ENCODE results near the gene JUND. TPM values are rescaled to one million over a fixed set of nuclear protein-coding genes. Genes with fewer than 3 reads are reported as not detected.

JUND gene
- total and polyA plus RNA-seq, 2 of the 8 experiments (the other 6 are each of a cell fraction or from before 2014, with no cell fraction given), result 54.0 to 77.5 TPM

DNA sequence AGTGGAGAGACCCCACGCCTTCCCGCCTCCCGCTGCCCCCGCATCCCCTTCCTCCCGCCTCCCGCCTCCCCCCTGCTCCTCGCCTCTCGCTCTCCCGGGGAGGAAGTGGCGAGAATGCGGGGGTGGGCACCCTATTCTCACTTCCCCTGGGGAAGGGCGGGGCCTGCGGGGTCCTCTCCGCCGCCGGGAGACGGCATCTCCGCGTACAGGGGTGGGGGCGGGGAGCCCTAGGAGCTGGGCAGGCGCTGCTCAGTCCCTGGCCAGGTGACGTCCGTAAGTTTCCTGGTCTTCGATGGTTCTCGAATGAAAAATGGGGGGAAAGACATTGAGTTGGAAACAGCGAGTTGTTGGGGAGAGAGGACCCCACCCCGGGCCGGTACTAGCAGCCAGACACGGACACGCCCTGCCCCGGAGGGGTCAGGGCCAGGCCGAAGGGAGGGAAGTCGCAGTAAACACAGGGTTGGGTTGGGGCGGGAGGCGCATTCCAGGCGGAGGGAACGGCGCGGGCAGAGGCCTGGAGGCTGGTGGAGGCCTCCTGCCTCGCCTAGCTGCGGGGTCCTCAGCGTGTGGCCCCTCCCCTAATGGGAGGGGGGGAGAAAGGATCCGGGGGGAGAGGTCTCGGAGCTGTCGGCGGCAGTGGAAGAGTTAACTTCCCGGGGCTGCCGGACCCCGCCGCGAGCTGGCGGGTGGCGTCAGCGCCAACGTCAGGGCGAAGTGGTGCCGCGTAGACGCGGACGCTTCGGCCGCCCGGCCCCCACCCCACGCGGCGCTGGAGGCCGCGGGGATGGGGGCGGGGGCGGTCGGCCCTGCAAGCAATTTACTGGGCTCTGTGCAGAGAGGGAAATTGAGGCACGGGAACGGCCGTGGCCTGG, 10.4 kb upstream of the JUND start:
- Histone ChIP-seq H3K4me1 (replicated peaks in 1 of 4; ENCODE audit: control insufficient read depth in 3 of 4, insufficient read depth in 4 of 4, low read length in 3 of 4) (peaks cover 4 to 35% (median 27%) of the 10 kb centered on the region in 4 experiments), H3K36me3 (ENCODE audit: control insufficient read depth in 2 of 4, insufficient read depth in 4 of 4, low read length in 3 of 4) (no peaks in the 10 kb centered on the region; a peak in 1 of 8 replicates), H4K91ac (replicated peaks; ENCODE audit: insufficient read length, low read length) (peak overlapping the region; percentile 98), H3K4ac (replicated peaks; ENCODE audit: insufficient read length, low read depth, low read length) (peak overlapping the region; percentile 85), H3K14ac (ENCODE audit: insufficient read length) (peak overlapping the region; percentile 50), H3K79me1 (ENCODE audit: low read depth, low read length) (no peaks in the 10 kb centered on the region), H2AFZ (ENCODE audit: low read length) (peak overlapping the region; percentile 3; the same call in 1 of the 2 replicates), H2BK120ac (replicated peaks; ENCODE audit: low read depth, low read length) (peak overlapping the region; percentile 88), H4K20me1 (replicated peaks in 1 of 2; ENCODE audit: control insufficient read depth in 1 of 2, insufficient read depth in 2 of 2, low read length in 2 of 2) (peaks cover 0 to 8% of the 10 kb centered on the region in 2 experiments), H3K18ac (ENCODE audit: extremely low read depth, low read length) (peak overlapping the region; percentile 97), H3K4me3 (ENCODE audit: extremely low read depth in 1 of 4, insufficient read depth in 2 of 4, low read depth in 3 of 4, low read length in 4 of 4) (peak overlapping the region; percentile 55 to 75 (median 66)), H2BK15ac (ENCODE audit: low read length) (peak overlapping the region; percentile 95), H3K79me2 (ENCODE audit: control insufficient read depth in 1 of 2, insufficient read depth in 2 of 2, low read length in 2 of 2) (no peaks in the 10 kb centered on the region), H2BK5ac (ENCODE audit: low read depth, low read length) (peak overlapping the region; percentile 97), H4K8ac (ENCODE audit: extremely low read depth, insufficient read depth, low read length) (peak overlapping the region; percentile 93), H3K9me3 (ENCODE audit: insufficient read depth in 2 of 2, low read depth in 1 of 2, low read length in 1 of 2) (no peaks in the 10 kb centered on the region), H3K56ac (replicated peaks; ENCODE audit: insufficient read length, low read depth, low read length) (peak overlapping the region; percentile 84), H2BK12ac (ENCODE audit: low read depth, low read length) (peak overlapping the region; percentile 82), H3K23ac (ENCODE audit: insufficient read length) (no peak overlapping the region), H3K23me2 (ENCODE audit: low read depth, low read length) (peaks cover 31% of the 10 kb centered on the region), H2AK5ac (ENCODE audit: low read depth, low read length) (no peak overlapping the region), H3K4me2 (ENCODE audit: insufficient read depth in 1 of 2, low read depth in 2 of 2, low read length in 2 of 2) (peak overlapping the region; percentile 75 to 84), H3K27ac (ENCODE audit: low read depth, low read length) (peak overlapping the region; percentile 81), H2BK20ac (ENCODE audit: low read length) (peak overlapping the region; percentile 66; the same call in 1 of the 2 replicates), H4K5ac (ENCODE audit: insufficient read length, low read depth, low read length) (peak overlapping the region; percentile 92), H3K27me3 (replicated peaks in 1 of 4; ENCODE audit: control insufficient read depth in 3 of 4, extremely low read depth in 1 of 4, insufficient read depth in 3 of 4, low read length in 3 of 4) (peaks cover 0 to 5% (median 0%) of the 10 kb centered on the region in 4 experiments; a peak in 2 of 7 replicates), H3K9ac (replicated peaks in 1 of 4; ENCODE audit: extremely low read depth in 1 of 4, low read depth in 3 of 4, low read length in 3 of 4) (peak overlapping the region in 3 of 4 experiments; percentile 56 to 65 (median 62); a peak in 6 of 7 replicates)
- ChIA-PET POLR2A (ENCODE audit: partially characterized antibody) (interaction anchor here (0.9 to 6.2 kb wide), 21 partner anchors 9 to 140 kb away, joined by 3 to 237 read pairs (median 4); partner anchors contain the start of genes IQCN, JUND, LSM4 and SSBP4), CTCF (ENCODE audit: partially characterized antibody) (interaction anchor here (1.0 to 3.5 kb wide), 7 partner anchors 10 to 119 kb away, joined by 3 to 52 read pairs (median 6); partner anchors contain the start of gene JUND)
- DNase-seq (ENCODE audit: low read depth in 1 of 2, low spot score in 2 of 2), result peak in 1 of 2 experiments; percentile 88
- FAIRE-seq, result no peak
- 1% methylated on average over 29 of the region's 75 CpGs; no CpG with 5 or more reads in 1 of the 2 experiments for WGBS, 2 experiments (ENCODE audit: extremely low coverage in 1 of 2, insufficient coverage in 1 of 2, insufficient read length in 1 of 2, insufficient replicate concordance in 2 of 2, low coverage in 1 of 2, low lambda C conversion rate in 2 of 2, missing lambda C conversion rate in 1 of 2)
- TF ChIP-seq SIN3A (conservative IDR thresholded peaks at IDR 0.05 in 1 of 2, IDR thresholded peaks at IDR 0.05 in 1 of 2; ENCODE audit: low read depth in 1 of 2, low read length in 2 of 2) (peak in 1 of 2 experiments; percentile 18; a peak in 2 of 4 replicates), EGR1 (IDR thresholded peaks at IDR 0.05; ENCODE audit: borderline replicate concordance, low read depth, low read length) (peak; percentile 77), KDM4A (IDR thresholded peaks at IDR 0.05; ENCODE audit: low read depth, low read length, severe bottlenecking) (peak; percentile 52), TBP (IDR thresholded peaks at IDR 0.05; ENCODE audit: low read depth, low read length) (0 out of 2 replicates have a peak, but pooled peaks have one; percentile 19), PHF8 (conservative IDR thresholded peaks at IDR 0.05; ENCODE audit: low read depth, low read length) (peak; percentile 45; the same call in 1 of the 2 replicates), POLR2A (IDR thresholded peaks at IDR 0.05; ENCODE audit: control extremely low read depth in 1 of 2, low read depth in 2 of 2, low read length in 2 of 2) (no peak; a peak in 1 of 3 replicates), CBX8 (IDR thresholded peaks at IDR 0.05; ENCODE audit: borderline replicate concordance, low read depth, low read length) (no peak), CREB1 (IDR thresholded peaks at IDR 0.05) (peak; percentile 68)
- TF ChIP-seq, protein P1, sequence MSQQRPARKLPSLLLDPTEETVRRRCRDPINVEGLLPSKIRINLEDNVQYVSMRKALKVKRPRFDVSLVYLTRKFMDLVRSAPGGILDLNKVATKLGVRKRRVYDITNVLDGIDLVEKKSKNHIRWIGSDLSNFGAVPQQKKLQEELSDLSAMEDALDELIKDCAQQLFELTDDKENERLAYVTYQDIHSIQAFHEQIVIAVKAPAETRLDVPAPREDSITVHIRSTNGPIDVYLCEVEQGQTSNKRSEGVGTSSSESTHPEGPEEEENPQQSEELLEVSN (IDR thresholded peaks at IDR 0.05), result peak; percentile 93

Data from H1 (cell line).